Esophagus muscularis mucosa (tissue), 4 donors: ENCODE results near the gene APOBEC4. TPM values are rescaled to one million over a fixed set of nuclear protein-coding genes. Genes with fewer than 3 reads are reported as not detected.

ENCODE experiments used
- DNase-seq: peaks from one replicate; pipeline ENCODE4 v3.0.0-alpha.2; 2017; ENCODE audit errors: extremely low spot score
- H3K27ac ChIP-seq, 4 donors: fragments of 200-600 bp; sonication (generic); replicated peaks in 1 of 4; 1 replicate in 3 of 4; 2 replicates in 1 of 4; pipeline ENCODE4 v1.5.1; 2016 to 2019; ENCODE audit warnings: mild to moderate bottlenecking in 1 of 4
- H3K27me3 ChIP-seq, 4 donors: fragments of 200-600 bp; sonication (generic); one replicate each; pipeline versions ENCODE4 v1.5.1 to v1.6.0; 2016 to 2019
- H3K36me3 ChIP-seq, 4 donors: fragments of 200-600 bp; sonication (generic); one replicate each; pipeline ENCODE4 v1.5.1; 2016 to 2019
- H3K4me1 ChIP-seq, 4 donors: fragments of 200-600 bp; sonication (generic); one replicate each; pipeline ENCODE4 v1.5.1; 2016 to 2019
- H3K4me3 ChIP-seq, 4 donors: fragments of 200-600 bp; sonication (generic); 1 replicate in 2 of 4; 2 replicates in 2 of 4; pipeline ENCODE4 v1.5.1; 2016 to 2019; ENCODE audit warnings: mild to moderate bottlenecking in 4 of 4, moderate library complexity in 1 of 4
- H3K9me3 ChIP-seq, 4 donors: fragments of 200-600 bp; sonication (generic); 1 replicate in 3 of 4; 2 replicates in 1 of 4; pipeline ENCODE4 v1.5.1; 2016 to 2019
- EP300 ChIP-seq: sonication (generic); formaldehyde crosslinking; IDR thresholded peaks from one replicate; pipeline ENCODE4 v1.6.1; 2017; ENCODE audit warnings: antibody characterized with exemption
- POLR2A ChIP-seq: fragments of 450-650 bp; IDR thresholded peaks from one replicate; pipeline ENCODE4 v1.6.1; 2017; ENCODE audit warnings: antibody characterized with exemption, moderate library complexity, mild to moderate bottlenecking, low read depth
- POLR2AphosphoS5 ChIP-seq, 2 donors: sonication (generic); formaldehyde crosslinking; IDR thresholded peaks; one replicate each; pipeline ENCODE4 v1.6.1; 2017; ENCODE audit warnings: antibody characterized with exemption in 2 of 2
- WGBS: methylation state at CpG from one replicate; pipeline ENCODE4 v1.1.5; 2018; 5-methylcytosine and 5-hydroxymethylcytosine counted together
- intact Hi-C: fragments of 100-400 bp; cut with DNase I; formaldehyde crosslinking; loops from one replicate; pipeline ENCODE4 v1.15.1; 2023
- total RNA-seq, 4 donors: library from RNA; depleted of rRNA; stranded (reverse); fragments of >200 nt; gene quantifications; one replicate each; pipeline versions ENCODE4 v1.1.0 to v1.2.1, GENCODE V29; 2016
- TF ChIP-seq, protein P1 (sequence below), 3 experiments: fragments of 200-600 bp in 2 of 3; fragments of 450-650 bp in 1 of 3; sonication (generic) in 2 of 3; IDR thresholded peaks; one replicate each; pipeline ENCODE4 v1.5.1; 2017 to 2019; ENCODE audit warnings: antibody characterized with exemption in 3 of 3, mild to moderate bottlenecking in 2 of 3, moderate library complexity in 1 of 3

Gene APOBEC4
- total RNA-seq, 4 donors from 2014 or later: not detected

DNA sequence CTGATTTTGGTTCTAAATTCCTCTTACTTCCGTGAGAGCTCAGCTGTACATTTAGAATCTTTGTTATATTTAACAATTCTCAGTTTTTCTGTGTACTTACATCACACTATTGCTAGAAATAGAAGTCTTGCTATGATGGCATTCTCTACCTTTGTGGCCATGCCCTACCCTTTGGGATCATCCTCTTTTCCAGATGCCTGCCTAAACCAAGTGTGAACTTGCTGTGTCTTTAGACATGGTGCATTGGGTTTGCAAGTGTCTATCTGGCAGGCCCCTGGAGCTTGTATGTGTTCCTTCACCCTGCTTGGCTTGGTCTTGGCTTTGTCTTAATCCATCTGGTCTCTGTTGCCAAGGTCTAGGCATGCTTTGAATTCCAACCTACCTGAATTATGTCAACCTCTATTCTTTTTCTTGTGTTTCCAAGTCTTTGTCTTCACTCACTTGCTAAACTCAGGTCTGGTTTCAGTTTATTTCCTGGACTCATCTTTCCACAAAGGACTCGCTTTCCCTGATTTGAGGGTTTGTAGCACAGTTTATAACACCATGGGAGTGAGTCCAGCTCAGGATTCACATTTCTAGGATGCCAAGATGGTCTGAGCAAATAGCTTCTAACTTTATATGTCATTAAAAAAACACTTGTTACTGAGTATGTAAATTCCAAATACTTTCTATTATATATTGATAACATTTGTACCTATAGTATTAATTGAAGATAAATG, 20.6 kb upstream of the APOBEC4 start:
- Histone ChIP-seq H3K4me3 (no peak overlapping the region), H3K9me3 (peaks cover 0 to 5% (median 0%) of the 10 kb centered on the region in 4 donors), H3K27me3 (no peaks in the 10 kb centered on the region), H3K36me3 (no peaks in the 10 kb centered on the region), H3K27ac (no peak overlapping the region), H3K4me1 (peaks cover 0 to 22% (median 20%) of the 10 kb centered on the region in 4 donors)
- DNase-seq: no peak
- WGBS: 75% methylated on average over 2 of the region's 2 CpGs
- TF ChIP-seq POLR2AphosphoS5 (IDR thresholded peaks at IDR 0.05) (no peak), POLR2A (no peak), EP300 (no peak)
- TF ChIP-seq, protein P1, sequence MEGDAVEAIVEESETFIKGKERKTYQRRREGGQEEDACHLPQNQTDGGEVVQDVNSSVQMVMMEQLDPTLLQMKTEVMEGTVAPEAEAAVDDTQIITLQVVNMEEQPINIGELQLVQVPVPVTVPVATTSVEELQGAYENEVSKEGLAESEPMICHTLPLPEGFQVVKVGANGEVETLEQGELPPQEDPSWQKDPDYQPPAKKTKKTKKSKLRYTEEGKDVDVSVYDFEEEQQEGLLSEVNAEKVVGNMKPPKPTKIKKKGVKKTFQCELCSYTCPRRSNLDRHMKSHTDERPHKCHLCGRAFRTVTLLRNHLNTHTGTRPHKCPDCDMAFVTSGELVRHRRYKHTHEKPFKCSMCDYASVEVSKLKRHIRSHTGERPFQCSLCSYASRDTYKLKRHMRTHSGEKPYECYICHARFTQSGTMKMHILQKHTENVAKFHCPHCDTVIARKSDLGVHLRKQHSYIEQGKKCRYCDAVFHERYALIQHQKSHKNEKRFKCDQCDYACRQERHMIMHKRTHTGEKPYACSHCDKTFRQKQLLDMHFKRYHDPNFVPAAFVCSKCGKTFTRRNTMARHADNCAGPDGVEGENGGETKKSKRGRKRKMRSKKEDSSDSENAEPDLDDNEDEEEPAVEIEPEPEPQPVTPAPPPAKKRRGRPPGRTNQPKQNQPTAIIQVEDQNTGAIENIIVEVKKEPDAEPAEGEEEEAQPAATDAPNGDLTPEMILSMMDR (IDR thresholded peaks at IDR 0.05): no peak
- intact Hi-C loops: no loop called here

DNA sequence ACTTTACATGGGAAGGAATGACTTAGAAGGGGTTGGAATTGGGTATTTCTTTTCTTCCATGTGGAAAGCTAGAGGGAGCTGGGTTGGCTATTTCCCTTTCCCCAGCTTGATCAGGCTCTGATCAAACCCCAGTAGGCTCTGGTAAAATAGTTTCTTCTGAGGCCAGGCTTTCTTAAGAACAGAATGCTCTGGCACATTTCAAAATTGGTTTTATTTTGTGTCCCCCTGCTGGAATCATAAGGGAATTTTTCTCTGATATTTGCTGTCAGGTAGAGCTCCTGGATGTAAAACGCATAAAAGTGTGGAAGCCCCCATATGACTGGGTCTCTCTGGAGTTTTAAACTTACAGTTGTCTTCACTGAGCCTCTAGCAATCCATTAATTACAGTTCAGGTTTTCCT, 17.1 kb upstream of the APOBEC4 start:
- Histone ChIP-seq H3K4me1 (peaks cover 0 to 18% (median 16%) of the 10 kb centered on the region in 4 donors), H3K4me3 (no peak overlapping the region), H3K36me3 (no peaks in the 10 kb centered on the region), H3K9me3 (peaks cover 0 to 5% (median 0%) of the 10 kb centered on the region in 4 donors), H3K27ac (no peak overlapping the region), H3K27me3 (no peaks in the 10 kb centered on the region)
- 92% methylated on average over 1 of the region's 1 CpG for WGBS
- intact Hi-C loops: no loop called here
- TF ChIP-seq POLR2A (no peak), EP300 (no peak), POLR2AphosphoS5 (IDR thresholded peaks at IDR 0.05) (no peak)
- TF ChIP-seq, protein P1 (IDR thresholded peaks at IDR 0.05): no peak
- DNase-seq: no peak

DNA sequence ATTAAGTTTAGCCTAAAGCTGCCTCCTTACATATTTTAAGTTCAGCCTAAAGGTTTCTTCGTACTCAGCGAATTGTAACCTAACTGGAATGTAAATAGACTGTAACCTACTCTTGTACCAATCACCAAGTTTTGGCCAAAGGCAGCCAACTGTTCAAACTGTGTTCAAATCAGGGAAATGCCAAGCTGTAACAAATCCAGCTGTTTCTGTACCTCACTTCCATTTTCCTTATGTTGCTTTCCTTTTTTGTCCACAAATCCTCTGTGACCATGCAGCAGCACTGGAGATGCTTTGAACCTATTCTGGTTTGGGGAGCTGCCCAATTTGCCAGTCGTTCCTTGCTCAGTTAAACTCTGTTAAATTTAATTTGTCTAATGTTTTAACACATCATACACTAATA, 3.2 kb upstream of the APOBEC4 start:
- peaks cover 25 to 41% (median 35%) of the 10 kb centered on the region in 4 donors for H3K4me1 ChIP-seq
- no peak for TF ChIP-seq EP300
- no peak for TF ChIP-seq POLR2A
- no peak for TF ChIP-seq POLR2AphosphoS5 (IDR thresholded peaks at IDR 0.05)
- TF ChIP-seq, protein P1 (IDR thresholded peaks at IDR 0.05): no peak
- DNase-seq: no peak
- H3K4me3 ChIP-seq: no peak overlapping the region
- no peak overlapping the region for H3K27ac ChIP-seq
- no peaks in the 10 kb centered on the region for H3K36me3 ChIP-seq
- WGBS: 73% methylated on average over 3 of the region's 3 CpGs
- intact Hi-C loops: no loop called here
- no peaks in the 10 kb centered on the region for H3K27me3 ChIP-seq
- H3K9me3 ChIP-seq: no peaks in the 10 kb centered on the region

DNA sequence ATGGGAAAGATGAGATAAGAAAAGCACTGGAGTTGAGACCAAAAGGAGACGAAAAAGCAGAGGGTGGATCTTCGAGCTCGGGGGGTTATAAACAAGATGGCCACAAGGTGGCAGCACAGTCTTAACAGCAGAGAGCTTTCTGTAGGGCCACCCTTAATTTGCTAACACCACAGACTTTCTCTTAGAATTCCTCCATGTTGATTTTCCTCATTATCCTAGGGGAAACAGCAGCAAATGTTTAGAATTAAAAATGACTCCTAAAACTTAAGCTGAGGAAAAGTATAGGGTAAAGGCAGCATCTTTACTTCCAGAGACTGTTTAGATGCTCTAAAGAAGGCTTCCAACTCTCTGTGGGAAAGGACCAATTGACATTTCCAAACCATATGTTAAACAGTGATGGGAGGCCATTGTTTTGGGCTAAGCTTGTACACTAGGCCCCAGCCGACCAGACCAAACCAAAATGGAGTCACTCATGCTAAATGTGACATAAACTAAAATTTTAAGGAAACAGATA, 2.5 kb upstream of the APOBEC4 start:
- H3K27me3 ChIP-seq: no peaks in the 10 kb centered on the region
- peaks cover 25 to 41% (median 37%) of the 10 kb centered on the region in 4 donors for H3K4me1 ChIP-seq
- 10% methylated on average over 4 of the region's 4 CpGs for WGBS
- peak overlapping the region in 1 of 4 donors; percentile 4 for H3K27ac ChIP-seq
- no peak overlapping the region for H3K4me3 ChIP-seq
- DNase-seq: peak; percentile 96
- TF ChIP-seq POLR2AphosphoS5 (IDR thresholded peaks at IDR 0.05): peak in 1 of 2 donors; percentile 48
- no peak for TF ChIP-seq POLR2A
- TF ChIP-seq, protein P1 (IDR thresholded peaks at IDR 0.05): peak; percentile 90 to 93 (median 91)
- intact Hi-C loops: loop anchor here (1.0 kb wide), 1 partner anchor 261 kb away; no protein-coding TSS in a partner anchor
- H3K36me3 ChIP-seq: no peaks in the 10 kb centered on the region
- no peaks in the 10 kb centered on the region for H3K9me3 ChIP-seq
